HepG2 (cell line): ENCODE results near the gene SH3BGRL2.

Source experiments
- ARNTL ChIP-seq: sonication (generic); formaldehyde crosslinking; IDR thresholded peaks from 2 replicates; pipeline ENCODE4 v1.4.0; 2020; ENCODE audit warnings: mild to moderate bottlenecking, missing genetic modification reagents
- GABPA ChIP-seq, 2 experiments: IDR thresholded peaks; 2 replicates each; pipeline ENCODE4 v1.6.1; 2011 to 2016; ENCODE audit warnings: low read depth in 2 of 2, low read length in 1 of 2, missing biosample characterization in 1 of 2, missing genetic modification characterization in 1 of 2
- HMGXB4 ChIP-seq, 2 experiments: sonication (generic) in 1 of 2; formaldehyde crosslinking in 1 of 2; IDR thresholded peaks; 2 replicates each; pipeline versions ENCODE4 v1.4.0 to v1.6.1; 2018 to 2020; ENCODE audit warnings: missing genetic modification reagents in 2 of 2, borderline replicate concordance in 1 of 2, low read depth in 1 of 2, mild to moderate bottlenecking in 1 of 2, missing biosample characterization in 1 of 2
- MAF1 ChIP-seq: sonication (generic); formaldehyde crosslinking; IDR thresholded peaks from 2 replicates; pipeline ENCODE4 v1.5.0; 2020; ENCODE audit warnings: missing genetic modification reagents, borderline replicate concordance
- MAZ ChIP-seq, 2 experiments: sonication (generic) in 1 of 2; formaldehyde crosslinking in 1 of 2; IDR thresholded peaks; 2 replicates each; pipeline versions ENCODE4 v1.5.0 to v1.6.1; 2012 to 2020; ENCODE audit warnings: low read depth in 2 of 2, mild to moderate bottlenecking in 2 of 2, borderline replicate concordance in 1 of 2, improper control_type of control experiment in 1 of 2, low read length in 1 of 2, missing genetic modification reagents in 1 of 2, moderate library complexity in 1 of 2
- POLR2A ChIP-seq, 2 experiments: IDR thresholded peaks; 2 replicates each; pipeline ENCODE4 v1.6.1; 2011; ENCODE audit warnings: low read depth in 2 of 2, low read length in 2 of 2, mild to moderate bottlenecking in 1 of 2, moderate library complexity in 1 of 2; ENCODE audit not compliant: insufficient read depth in 1 of 2
- REL ChIP-seq: sonication (generic); formaldehyde crosslinking; conservative IDR thresholded peaks from 2 replicates; pipeline ENCODE4 v1.8.0; 2022; ENCODE audit warnings: mild to moderate bottlenecking, missing genetic modification reagents, moderate library complexity
- YEATS2 ChIP-seq: sonication (generic); formaldehyde crosslinking; IDR thresholded peaks from 2 replicates; pipeline ENCODE4 v1.4.0; 2020; ENCODE audit warnings: missing genetic modification reagents, borderline replicate concordance
- ZNF224 ChIP-seq: sonication (generic); formaldehyde crosslinking; IDR thresholded peaks from 2 replicates; pipeline ENCODE4 v1.5.0; 2020; ENCODE audit warnings: mild to moderate bottlenecking, missing genetic modification reagents
- ZNF263 ChIP-seq: sonication (generic); formaldehyde crosslinking; IDR thresholded peaks from 2 replicates; pipeline ENCODE4 v1.4.0; 2020; ENCODE audit warnings: missing genetic modification reagents
- ZNF274 ChIP-seq: sonication (generic); formaldehyde crosslinking; IDR thresholded peaks from 2 replicates; pipeline ENCODE4 v1.5.1; 2020; ENCODE audit warnings: mild to moderate bottlenecking, missing genetic modification reagents
- ZNF335 ChIP-seq: sonication (generic); formaldehyde crosslinking; IDR thresholded peaks from 2 replicates; pipeline ENCODE4 v1.4.0; 2020; ENCODE audit warnings: missing genetic modification reagents
- ZNF781 ChIP-seq: sonication (generic); formaldehyde crosslinking; IDR thresholded peaks from 2 replicates; pipeline ENCODE4 v1.5.1; 2020; ENCODE audit warnings: borderline replicate concordance, mild to moderate bottlenecking, missing genetic modification reagents; ENCODE audit errors: not compliant biosample characterization
- TF ChIP-seq, protein P1 (sequence below): sonication (generic); formaldehyde crosslinking; IDR thresholded peaks from 2 replicates; pipeline ENCODE4 v1.5.0; 2020; ENCODE audit warnings: mild to moderate bottlenecking, missing genetic modification reagents, moderate library complexity

DNA sequence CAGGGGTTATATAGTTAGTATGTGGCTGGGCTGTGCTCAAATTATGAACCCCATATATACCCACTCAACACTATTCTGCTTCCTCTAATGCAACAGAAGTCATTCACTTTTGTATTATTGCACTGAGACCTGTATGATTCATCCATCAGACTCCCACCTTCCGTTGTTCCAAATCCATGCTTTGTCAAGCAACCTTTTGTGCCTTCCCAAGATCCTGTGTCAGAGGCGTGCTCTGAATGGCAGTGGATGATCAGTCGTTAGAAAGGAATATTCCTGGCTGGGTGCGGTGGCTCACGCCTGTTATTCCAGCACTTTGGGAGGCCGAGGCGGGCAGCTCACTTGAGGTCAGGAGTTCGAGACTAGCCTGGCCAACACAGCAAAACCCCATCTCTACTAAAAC is 103.2 kb downstream of the SH3BGRL2 start:
- TF ChIP-seq ZNF781 (CRISPR knock-in tag) (no peak), GABPA (IDR thresholded peaks at IDR 0.05; ENCODE audit: low read depth, low read length) (no peak), GABPA (CRISPR knock-in tag; IDR thresholded peaks at IDR 0.05; ENCODE audit: low read depth) (no peak), REL (no peak), YEATS2 (no peak), ZNF263 (CRISPR knock-in tag) (no peak), ZNF224 (CRISPR knock-in tag) (no peak), MAF1 (CRISPR knock-in tag) (no peak), ZNF335 (CRISPR knock-in tag) (no peak), ARNTL (CRISPR knock-in tag) (no peak), ZNF274 (CRISPR knock-in tag) (no peak), HMGXB4 (CRISPR knock-in tag; IDR thresholded peaks at IDR 0.05; ENCODE audit: borderline replicate concordance in 1 of 2, low read depth in 1 of 2) (no peak), POLR2A (IDR thresholded peaks at IDR 0.05; ENCODE audit: insufficient read depth in 1 of 2, low read depth in 2 of 2, low read length in 2 of 2) (no peak), MAZ (IDR thresholded peaks at IDR 0.05; ENCODE audit: borderline replicate concordance, low read depth, low read length) (no peak), MAZ (CRISPR knock-in tag; IDR thresholded peaks at IDR 0.05; ENCODE audit: low read depth) (no peak)
- TF ChIP-seq, protein P1, sequence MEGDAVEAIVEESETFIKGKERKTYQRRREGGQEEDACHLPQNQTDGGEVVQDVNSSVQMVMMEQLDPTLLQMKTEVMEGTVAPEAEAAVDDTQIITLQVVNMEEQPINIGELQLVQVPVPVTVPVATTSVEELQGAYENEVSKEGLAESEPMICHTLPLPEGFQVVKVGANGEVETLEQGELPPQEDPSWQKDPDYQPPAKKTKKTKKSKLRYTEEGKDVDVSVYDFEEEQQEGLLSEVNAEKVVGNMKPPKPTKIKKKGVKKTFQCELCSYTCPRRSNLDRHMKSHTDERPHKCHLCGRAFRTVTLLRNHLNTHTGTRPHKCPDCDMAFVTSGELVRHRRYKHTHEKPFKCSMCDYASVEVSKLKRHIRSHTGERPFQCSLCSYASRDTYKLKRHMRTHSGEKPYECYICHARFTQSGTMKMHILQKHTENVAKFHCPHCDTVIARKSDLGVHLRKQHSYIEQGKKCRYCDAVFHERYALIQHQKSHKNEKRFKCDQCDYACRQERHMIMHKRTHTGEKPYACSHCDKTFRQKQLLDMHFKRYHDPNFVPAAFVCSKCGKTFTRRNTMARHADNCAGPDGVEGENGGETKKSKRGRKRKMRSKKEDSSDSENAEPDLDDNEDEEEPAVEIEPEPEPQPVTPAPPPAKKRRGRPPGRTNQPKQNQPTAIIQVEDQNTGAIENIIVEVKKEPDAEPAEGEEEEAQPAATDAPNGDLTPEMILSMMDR = no peak
